HG03097 (cell line): ENCODE measurements around the gene LCN9.
"Not testable (repeated sequence)": the region's sequence is repeated elsewhere in the genome, so short reads cannot be mapped to it uniquely, and the experiment has no call there.

Source experiments
- ATAC-seq: cut with Tn5 transposase; IDR thresholded peaks from one replicate; pipeline ENCODE4 v1.9.1; 2021; ENCODE audit not compliant: unreplicated experiment, low FRiP score

LCN9 gene

DNA sequence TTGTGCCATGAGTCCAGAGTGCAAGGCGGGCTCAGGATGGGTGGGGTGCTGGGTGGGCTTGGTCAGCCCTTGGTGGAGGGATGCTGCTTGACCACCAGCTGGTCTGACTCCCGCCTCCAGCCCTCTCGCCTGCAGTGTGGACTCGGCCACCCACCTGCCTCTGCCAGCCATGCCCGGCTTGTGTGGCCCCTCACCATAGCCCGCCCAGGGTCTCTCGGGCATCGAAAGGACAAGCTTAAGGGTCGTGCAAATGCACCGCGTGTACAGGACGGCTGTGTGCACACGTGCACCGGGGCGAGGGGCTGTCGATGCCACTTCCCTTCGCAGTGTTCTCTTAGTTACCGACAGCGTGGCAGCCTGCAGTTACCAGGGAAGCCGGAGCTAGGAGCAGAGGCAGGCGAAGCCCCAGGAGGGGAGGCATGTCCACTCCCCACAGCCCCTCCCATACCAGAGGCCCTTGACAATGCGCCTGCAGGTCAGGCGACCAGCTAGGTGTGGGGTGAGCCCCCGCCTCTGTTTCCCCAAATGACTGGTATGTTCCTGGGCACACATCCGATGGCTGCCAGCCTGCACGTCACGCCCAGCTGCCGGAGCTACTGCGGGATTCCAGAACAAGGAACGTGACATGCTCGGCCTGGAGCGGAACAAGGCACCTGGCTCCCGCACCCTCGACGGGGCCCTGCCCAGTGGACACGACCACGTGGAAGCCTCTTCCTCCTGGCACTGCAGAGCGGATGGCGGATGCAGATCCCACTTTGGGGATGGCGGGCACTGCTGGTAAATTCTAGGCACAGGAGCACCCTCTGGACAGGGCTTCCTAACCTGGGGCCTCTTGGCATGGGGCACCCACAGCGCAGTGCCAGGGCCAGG, 7.8 kb downstream of the LCN9 start:
- no peak for ATAC-seq

GRCh38 chr9:135671591-135672041, 8.5 kb downstream of the LCN9 start:
- no peak for ATAC-seq

DNA sequence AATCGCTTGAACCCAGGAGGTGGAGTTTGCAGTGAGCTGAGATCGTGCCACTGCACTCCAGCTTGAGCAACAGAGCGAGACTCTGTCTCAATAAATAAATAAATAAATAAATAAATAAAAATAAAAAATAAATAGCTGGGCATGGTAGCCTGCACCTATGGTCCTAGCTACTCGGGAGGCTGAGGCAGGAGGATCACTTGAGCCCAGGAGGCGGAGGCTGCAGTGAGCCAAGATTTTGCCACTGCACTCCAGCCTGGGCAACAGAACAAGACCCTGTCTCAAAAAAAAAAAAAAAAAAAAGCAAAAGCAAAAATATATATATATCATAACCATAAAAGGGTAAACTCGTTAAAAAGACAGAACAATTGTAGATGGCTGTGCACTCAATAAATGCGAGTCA, 9.7 kb downstream of the LCN9 start:
- ATAC-seq = not testable (repeated sequence)

DNA sequence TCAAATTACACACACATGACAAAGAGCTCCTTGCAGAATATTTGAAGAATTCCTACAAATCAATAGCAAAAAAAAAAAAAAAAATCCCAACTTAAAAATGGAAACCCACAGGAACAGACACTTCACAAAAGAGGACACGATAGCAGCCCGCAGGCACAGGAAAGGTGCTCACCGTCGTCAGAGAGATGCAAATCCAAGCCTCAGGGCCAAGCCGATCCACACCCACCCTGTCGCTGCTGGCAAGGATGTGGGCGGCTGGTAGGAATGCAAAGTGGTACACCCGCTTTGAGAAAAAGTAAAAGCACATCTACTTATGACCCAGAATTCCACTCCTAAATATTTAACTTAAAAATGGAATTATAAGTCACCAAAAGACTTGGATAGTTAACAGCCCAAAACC, 10.8 kb downstream of the LCN9 start:
- ATAC-seq = no peak

DNA sequence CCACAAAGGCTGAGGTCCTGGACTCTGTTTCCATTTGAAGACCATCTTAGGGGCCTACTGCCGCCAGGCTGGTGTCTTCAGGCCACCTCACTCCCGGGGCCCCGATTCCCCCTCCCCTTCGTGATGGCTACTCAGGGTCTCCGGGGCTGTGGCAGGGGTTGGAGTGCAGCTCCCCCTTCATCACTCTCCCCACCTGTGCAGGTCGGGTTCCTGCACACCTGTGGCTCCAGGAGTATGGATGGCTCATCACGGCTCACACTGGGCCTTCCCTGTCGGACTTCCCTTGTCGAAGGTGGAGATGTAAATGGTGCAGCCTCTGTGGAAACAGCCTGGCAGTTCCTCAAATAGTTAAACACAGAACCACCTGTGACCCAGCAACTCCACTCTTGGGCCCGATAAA, 11.9 kb downstream of the LCN9 start:
- no peak for ATAC-seq

DNA sequence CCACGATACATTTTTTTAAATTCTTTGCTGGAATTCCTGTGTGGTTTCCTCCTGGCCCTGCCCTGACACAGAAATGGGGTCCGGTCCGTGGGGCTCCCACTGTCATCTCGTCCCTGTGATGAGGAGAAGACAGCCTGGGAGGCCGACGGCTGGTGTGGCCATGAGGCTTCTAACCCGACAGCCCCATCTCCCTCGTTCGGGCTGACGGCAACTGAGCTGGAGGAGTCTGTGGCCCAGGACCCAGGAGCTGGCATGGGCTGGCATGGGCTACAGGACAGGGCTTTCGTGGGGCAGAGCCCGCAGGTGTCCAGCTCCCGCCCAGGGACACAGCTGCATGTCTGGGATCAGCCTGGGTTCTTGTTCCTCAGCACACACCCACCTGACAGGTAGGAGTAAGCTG, 13.8 kb downstream of the LCN9 start:
- ATAC-seq = no peak

GRCh38 chr9:135677641-135678168, 14.6 kb downstream of the LCN9 start:
- ATAC-seq = no peak

DNA sequence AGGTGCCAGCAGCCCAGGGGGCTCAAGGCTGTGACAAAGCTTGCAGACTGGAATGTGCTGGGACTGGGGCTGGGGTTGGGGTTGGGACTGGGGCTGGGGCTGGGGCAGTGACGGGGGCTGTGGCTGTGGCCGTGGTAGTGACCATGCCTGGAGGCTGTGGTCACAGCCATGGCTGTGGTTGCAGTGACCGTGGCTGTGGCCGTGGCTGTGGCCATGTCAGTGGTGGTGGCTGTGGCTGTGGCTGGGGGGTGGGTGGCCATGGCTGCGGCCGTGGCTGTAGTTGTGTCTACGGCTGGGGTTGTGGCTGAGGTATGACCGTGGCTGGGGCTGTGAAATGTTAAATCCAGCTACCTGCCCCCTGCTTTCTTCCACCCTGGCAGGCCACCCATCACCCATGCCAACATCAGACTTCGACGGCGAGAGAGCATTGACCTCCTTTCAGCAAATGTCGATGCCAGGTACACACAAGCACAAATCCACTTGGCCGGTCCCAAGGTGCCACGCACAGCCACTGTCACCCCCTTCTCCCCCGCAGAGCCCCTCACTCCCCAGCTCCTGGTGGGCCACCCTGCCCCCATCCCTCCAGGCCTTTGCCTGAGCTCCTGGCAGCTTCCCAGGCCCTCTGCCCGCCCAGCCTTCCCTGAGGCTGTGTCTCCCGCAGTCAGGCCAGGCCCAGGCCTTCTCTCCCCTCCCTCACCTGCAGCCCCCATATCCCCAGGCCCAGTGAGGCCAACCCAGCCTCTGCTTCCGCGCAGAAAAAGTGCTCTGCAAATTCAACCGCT, 15.3 kb downstream of the LCN9 start:
- no peak for ATAC-seq

- ATAC-seq = no peak
These were observed 16.9 kb downstream of the LCN9 start for GRCh38 chr9:135680056-135680455.

- no peak for ATAC-seq
These were observed 18.1 kb downstream of the LCN9 start for GRCh38 chr9:135681161-135681560.

- no peak for ATAC-seq
These were observed 20.4 kb downstream of the LCN9 start for GRCh38 chr9:135683401-135684034.

- ATAC-seq = no peak
These were observed 21.6 kb downstream of the LCN9 start for GRCh38 chr9:135684691-135685090.

DNA sequence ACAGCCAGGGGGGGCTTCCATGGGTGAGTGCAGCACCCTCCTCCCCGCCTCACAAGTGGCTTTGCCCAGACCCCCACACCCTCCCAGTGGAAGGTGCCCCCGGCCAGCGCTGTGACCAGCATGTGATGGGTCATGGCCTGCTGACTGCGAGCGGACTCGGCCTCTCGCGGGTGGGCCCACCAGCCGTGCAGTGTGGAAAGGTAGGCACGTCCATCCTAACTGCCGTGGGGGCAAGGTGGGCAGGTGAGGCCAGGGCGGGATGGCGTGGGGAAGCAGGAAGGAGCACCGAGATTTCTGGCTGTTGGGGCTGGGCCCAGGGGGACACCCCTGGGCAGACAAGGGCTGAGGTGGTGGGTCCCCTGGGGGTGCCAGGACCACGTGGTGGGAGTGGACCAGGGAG, 24.1 kb downstream of the LCN9 start:
- ATAC-seq = no peak

GRCh38 chr9:135689011-135689410, 25.9 kb downstream of the LCN9 start:
- no peak for ATAC-seq

- ATAC-seq = no peak
These were observed 27.9 kb downstream of the LCN9 start for GRCh38 chr9:135690836-135691570.

- no peak for ATAC-seq
These were observed 29.3 kb downstream of the LCN9 start for GRCh38 chr9:135692410-135692809.

- ATAC-seq = no peak
These were observed 30.2 kb downstream of the LCN9 start for GRCh38 chr9:135693265-135693664.

GRCh38 chr9:135693771-135694170, 30.7 kb downstream of the LCN9 start:
- no peak for ATAC-seq

DNA sequence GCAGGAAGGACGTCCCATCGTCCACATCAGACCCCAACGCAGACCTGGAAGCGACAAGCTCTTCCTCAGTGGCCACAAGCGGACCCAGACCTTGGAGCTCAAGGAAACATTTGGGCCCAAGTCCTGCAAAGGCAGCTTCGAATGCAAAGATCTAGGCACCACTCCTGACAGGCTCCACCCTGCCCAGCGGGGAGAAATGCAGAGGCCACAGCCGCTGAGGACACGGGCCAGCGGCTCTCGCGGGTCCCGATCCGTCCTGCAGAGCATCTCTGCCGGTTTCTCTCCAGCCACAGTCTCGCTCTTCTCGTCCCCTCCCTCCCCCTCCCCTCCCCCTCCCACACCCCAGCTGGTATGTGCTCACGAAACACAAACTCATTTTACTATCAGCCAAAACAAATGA, 31.3 kb downstream of the LCN9 start:
- no peak for ATAC-seq

DNA sequence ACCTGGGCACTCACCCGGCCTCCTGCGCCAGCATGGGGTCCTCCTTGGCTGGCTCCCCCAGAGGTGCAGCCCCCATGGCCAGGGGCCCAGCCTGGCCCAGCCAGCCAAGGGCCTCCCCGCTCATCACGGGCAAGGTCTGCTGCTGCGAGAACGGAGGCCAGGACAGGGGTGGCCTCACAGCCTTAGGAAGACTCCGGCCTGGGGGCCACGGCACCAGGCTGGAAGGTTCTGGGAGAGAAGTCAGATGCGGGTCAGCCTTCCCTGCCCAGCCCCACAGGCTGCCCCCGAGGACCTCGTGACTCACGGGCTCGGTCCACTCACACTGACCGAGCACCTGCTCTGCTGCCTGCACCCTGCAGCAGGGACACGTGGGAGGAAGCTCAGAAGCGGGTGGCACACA, 31.9 kb downstream of the LCN9 start:
- ATAC-seq = no peak
